ENCODE results near the gene EPC1. TPM values are rescaled to one million over a fixed set of nuclear protein-coding genes. Genes with fewer than 3 reads are reported as not detected.

The EPC1 gene
- total RNA-seq, 4 donors from 2014 or later: 25.0 to 37.9 (median 29.3) TPM

DNA sequence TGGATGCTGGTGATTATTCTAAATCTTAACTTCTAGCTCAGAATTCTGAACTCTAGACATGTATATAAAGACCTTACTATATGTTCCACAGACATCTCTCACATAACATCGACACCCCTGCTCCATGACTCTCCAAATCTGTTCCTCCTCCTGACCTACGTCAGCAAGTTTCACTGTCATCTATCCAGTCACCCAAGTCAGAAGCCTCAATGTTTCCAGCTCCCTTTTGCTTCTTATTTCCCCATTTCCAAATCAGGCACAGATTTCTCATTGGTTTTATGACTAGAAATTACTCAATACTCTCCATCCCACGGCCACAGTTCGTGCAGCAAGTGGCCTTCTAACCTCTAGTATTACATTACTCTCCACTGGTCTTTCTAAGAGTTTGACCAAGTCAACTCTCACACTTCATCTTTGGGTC is 28.5 kb downstream of the EPC1 start:
- Histone ChIP-seq H3K4me3 (no peak overlapping the region), H3K4me1 (peaks cover 63 to 70% of the 10 kb centered on the region in 2 donors), H3K27ac (peak overlapping the region; percentile 20 to 65 (median 48))

DNA sequence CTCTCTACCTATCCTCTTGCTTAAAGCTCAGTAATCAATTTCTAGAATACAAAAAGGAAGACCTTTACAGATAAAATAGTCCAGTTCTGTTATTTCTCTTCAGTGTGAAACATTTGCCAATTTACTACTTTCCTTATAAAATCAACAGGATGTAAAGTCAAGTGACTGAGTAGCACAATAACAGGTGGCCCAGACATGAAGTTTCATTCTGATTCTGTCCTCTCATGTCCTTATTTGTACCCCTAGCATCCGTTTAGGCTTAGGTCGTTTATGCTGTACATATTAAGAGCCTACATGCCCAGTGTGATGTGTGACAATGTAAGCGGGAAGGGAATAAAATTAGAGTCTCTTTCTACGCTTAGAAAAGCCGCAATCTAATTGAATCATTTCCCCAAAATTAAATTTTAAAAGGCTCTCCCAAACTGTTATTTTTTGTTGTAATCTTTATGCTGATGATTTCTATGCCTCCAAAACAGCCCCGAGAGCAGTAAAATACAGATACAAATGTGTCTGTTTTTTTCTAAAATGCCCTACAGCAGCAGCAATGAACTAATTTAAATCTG is 29.1 kb downstream of the EPC1 start:
- Histone ChIP-seq H3K36me3 (no peaks in the 10 kb centered on the region), H3K27ac (peak overlapping the region; percentile 20 to 65 (median 48))

More for the DNA sequence above, 28.5 kb downstream of the EPC1 start:
- peak; percentile 45 to 95 for ATAC-seq
- in situ Hi-C loops (cut with MboI; ENCODE audit: low sequenced_read_pairs in 4 of 4) (no loop called here), intact Hi-C loops (cut with DNase I; ENCODE audit: low total_unique reads) (no loop called here)
- H3K9me3 ChIP-seq: no peaks in the 10 kb centered on the region
- peak; percentile 7 to 36 for DNase-seq
- no peaks in the 10 kb centered on the region for H3K36me3 ChIP-seq
- no peaks in the 10 kb centered on the region for H3K27me3 ChIP-seq
- TF ChIP-seq POLR2A (IDR thresholded peaks at IDR 0.05): no peak
- TF ChIP-seq, protein P1, sequence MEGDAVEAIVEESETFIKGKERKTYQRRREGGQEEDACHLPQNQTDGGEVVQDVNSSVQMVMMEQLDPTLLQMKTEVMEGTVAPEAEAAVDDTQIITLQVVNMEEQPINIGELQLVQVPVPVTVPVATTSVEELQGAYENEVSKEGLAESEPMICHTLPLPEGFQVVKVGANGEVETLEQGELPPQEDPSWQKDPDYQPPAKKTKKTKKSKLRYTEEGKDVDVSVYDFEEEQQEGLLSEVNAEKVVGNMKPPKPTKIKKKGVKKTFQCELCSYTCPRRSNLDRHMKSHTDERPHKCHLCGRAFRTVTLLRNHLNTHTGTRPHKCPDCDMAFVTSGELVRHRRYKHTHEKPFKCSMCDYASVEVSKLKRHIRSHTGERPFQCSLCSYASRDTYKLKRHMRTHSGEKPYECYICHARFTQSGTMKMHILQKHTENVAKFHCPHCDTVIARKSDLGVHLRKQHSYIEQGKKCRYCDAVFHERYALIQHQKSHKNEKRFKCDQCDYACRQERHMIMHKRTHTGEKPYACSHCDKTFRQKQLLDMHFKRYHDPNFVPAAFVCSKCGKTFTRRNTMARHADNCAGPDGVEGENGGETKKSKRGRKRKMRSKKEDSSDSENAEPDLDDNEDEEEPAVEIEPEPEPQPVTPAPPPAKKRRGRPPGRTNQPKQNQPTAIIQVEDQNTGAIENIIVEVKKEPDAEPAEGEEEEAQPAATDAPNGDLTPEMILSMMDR (IDR thresholded peaks at IDR 0.05 in 4 of 5, conservative IDR thresholded peaks at IDR 0.05 in 1 of 5): no peak

GRCh38 chr10:32315424-32315823 is 31.5 kb downstream of the EPC1 start:
- intact Hi-C loops (cut with DNase I; ENCODE audit: low total_unique reads): no loop called here
- Histone ChIP-seq H3K27ac (peak overlapping the region in 3 of 4 donors; percentile 45 to 65 (median 55)), H3K4me1 (peaks cover 68 to 84% of the 10 kb centered on the region in 2 donors), H3K27me3 (no peaks in the 10 kb centered on the region), H3K36me3 (no peaks in the 10 kb centered on the region), H3K4me3 (no peak overlapping the region), H3K9me3 (no peaks in the 10 kb centered on the region)
- ATAC-seq (no peak), DNase-seq (no peak)
- in situ Hi-C loops (cut with MboI; ENCODE audit: low sequenced_read_pairs in 4 of 4): no loop called here
- TF ChIP-seq, protein P1 (IDR thresholded peaks at IDR 0.05 in 4 of 5, conservative IDR thresholded peaks at IDR 0.05 in 1 of 5): no peak
- TF ChIP-seq POLR2A (IDR thresholded peaks at IDR 0.05): no peak

More for the DNA sequence above, 29.1 kb downstream of the EPC1 start:
- no peak overlapping the region for H3K4me3 ChIP-seq
- no peaks in the 10 kb centered on the region for H3K9me3 ChIP-seq
- H3K27me3 ChIP-seq: no peaks in the 10 kb centered on the region
- peaks cover 67 to 75% of the 10 kb centered on the region in 2 donors for H3K4me1 ChIP-seq
- in situ Hi-C loops (cut with MboI; ENCODE audit: low sequenced_read_pairs in 4 of 4) (no loop called here), intact Hi-C loops (cut with DNase I; ENCODE audit: low total_unique reads) (no loop called here)
- no peak for ATAC-seq
- DNase-seq: no peak
- no peak for TF ChIP-seq POLR2A (IDR thresholded peaks at IDR 0.05)
- TF ChIP-seq, protein P1 (IDR thresholded peaks at IDR 0.05 in 4 of 5, conservative IDR thresholded peaks at IDR 0.05 in 1 of 5): no peak

DNA sequence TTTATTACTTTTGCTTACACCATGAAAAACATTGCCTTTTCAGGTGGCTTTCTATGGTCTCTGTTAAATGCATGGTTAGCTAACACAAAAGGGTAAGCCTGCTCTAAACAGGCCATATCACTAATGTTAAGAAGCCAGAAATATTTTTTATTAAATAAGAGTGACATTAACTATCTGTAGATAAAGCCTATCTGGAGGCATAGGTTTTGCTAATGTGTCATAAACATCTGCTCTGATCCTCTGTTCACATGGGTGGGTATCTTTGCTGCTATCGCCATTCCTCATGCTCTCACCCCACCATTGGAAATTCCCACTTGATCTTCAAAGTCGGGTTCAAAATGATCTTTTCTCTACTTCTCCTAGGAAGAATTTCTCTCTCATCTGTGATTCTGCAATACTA is 32.4 kb downstream of the EPC1 start:
- Histone ChIP-seq H3K27ac (peak overlapping the region in 3 of 4 donors; percentile 0 to 65 (median 59)), H3K4me1 (peaks cover 68 to 81% of the 10 kb centered on the region in 2 donors), H3K27me3 (no peaks in the 10 kb centered on the region), H3K9me3 (no peaks in the 10 kb centered on the region), H3K36me3 (no peaks in the 10 kb centered on the region), H3K4me3 (no peak overlapping the region)
- intact Hi-C loops (cut with DNase I; ENCODE audit: low total_unique reads) (no loop called here), in situ Hi-C loops (cut with MboI; ENCODE audit: low sequenced_read_pairs in 4 of 4) (no loop called here)
- no peak for DNase-seq
- ATAC-seq: no peak
- TF ChIP-seq, protein P1 (IDR thresholded peaks at IDR 0.05 in 4 of 5, conservative IDR thresholded peaks at IDR 0.05 in 1 of 5): no peak
- TF ChIP-seq POLR2A (IDR thresholded peaks at IDR 0.05): no peak

Measured in gastrocnemius medialis (tissue), 4 donors.